SU-DHL-6 (cell line): ENCODE data around the gene SLC6A3.

Experiments
- H2AFZ ChIP-seq: fragments of 200-600 bp; sonication (generic); 2 replicates; pipeline ENCODE4 v1.6.1; 2014; ENCODE audit warnings: low read depth, mild to moderate bottlenecking, moderate library complexity, mixed read lengths, antibody characterized with exemption, low read length; ENCODE audit not compliant: severe bottlenecking
- H3F3A ChIP-seq: fragments of 200-600 bp; shearing (Covaris generic); 2 replicates; pipeline ENCODE4 v1.6.0; 2016; ENCODE audit warnings: antibody characterized with exemption, mild to moderate bottlenecking; ENCODE audit not compliant: insufficient read depth
- H3K27ac ChIP-seq: fragments of 200-600 bp; sonication (generic); 2 replicates; pipeline ENCODE4 v1.5.1; 2016; ENCODE audit warnings: low read depth, mild to moderate bottlenecking, low read length, moderate library complexity, mixed read lengths
- H3K27me3 ChIP-seq: fragments of 200-600 bp; sonication (generic), shearing (Covaris generic); 2 replicates; pipeline ENCODE4 v1.6.0; 2014; ENCODE audit warnings: mild to moderate bottlenecking, low read length
- H3K36me3 ChIP-seq: fragments of 200-600 bp; sonication (generic); 2 replicates; pipeline ENCODE4 v1.6.1; 2014; ENCODE audit warnings: mild to moderate bottlenecking, low read length, mixed read lengths
- H3K4me2 ChIP-seq: fragments of 300-600, 200-600 bp; shearing (Covaris generic), sonication (generic); 2 replicates; pipeline ENCODE4 v1.6.0; 2014; ENCODE audit warnings: low read length, low read depth, mild to moderate bottlenecking; ENCODE audit not compliant: poor library complexity, severe bottlenecking
- H3K4me3 ChIP-seq: fragments of 200-600 bp; sonication (generic); 2 replicates; pipeline ENCODE4 v1.5.1; 2014; ENCODE audit warnings: antibody characterized with exemption, low read length, mild to moderate bottlenecking, mixed read lengths; ENCODE audit not compliant: insufficient read depth, poor library complexity, severe bottlenecking
- H3K79me2 ChIP-seq: fragments of 200-600 bp; sonication (generic); 2 replicates; pipeline ENCODE4 v1.6.1; 2014; ENCODE audit warnings: mild to moderate bottlenecking, low read length, moderate library complexity; ENCODE audit not compliant: insufficient read depth
- H3K9ac ChIP-seq: fragments of 200-600 bp; sonication (generic); 2 replicates; pipeline ENCODE4 v1.7.0; 2014; ENCODE audit warnings: mild to moderate bottlenecking, low read length
- H3K9me2 ChIP-seq: fragments of 200-600 bp; sonication (generic); replicated peaks from 2 replicates; pipeline ENCODE4 v1.6.1; 2014; ENCODE audit warnings: low read length; ENCODE audit not compliant: insufficient read depth
- H3K9me3 ChIP-seq: fragments of 200-600 bp; sonication (generic); 2 replicates; pipeline ENCODE4 v1.6.1; 2014; ENCODE audit warnings: low read length, mixed read lengths; ENCODE audit not compliant: insufficient read depth
- H4K20me1 ChIP-seq: fragments of 200-600 bp; sonication (generic); 2 replicates; pipeline ENCODE4 v1.6.1; 2014; ENCODE audit warnings: low read depth, mild to moderate bottlenecking, antibody characterized with exemption, low read length, moderate library complexity, mixed read lengths
- EZH2phosphoT487 ChIP-seq: fragments of 200-600 bp; sonication (generic), shearing (Covaris generic); conservative IDR thresholded peaks from 2 replicates; pipeline ENCODE4 v1.6.1; 2018; ENCODE audit warnings: mild to moderate bottlenecking, antibody characterized with exemption, low read length, moderate library complexity, mixed read lengths
- TF ChIP-seq, protein P1 (sequence below): fragments of 200-600 bp; sonication (generic); IDR thresholded peaks from one replicate; pipeline ENCODE4 v1.5.1; 2017; ENCODE audit warnings: antibody characterized with exemption, mild to moderate bottlenecking, low read length, moderate library complexity; ENCODE audit not compliant: insufficient read depth, poor library complexity, severe bottlenecking

The SLC6A3 gene

DNA sequence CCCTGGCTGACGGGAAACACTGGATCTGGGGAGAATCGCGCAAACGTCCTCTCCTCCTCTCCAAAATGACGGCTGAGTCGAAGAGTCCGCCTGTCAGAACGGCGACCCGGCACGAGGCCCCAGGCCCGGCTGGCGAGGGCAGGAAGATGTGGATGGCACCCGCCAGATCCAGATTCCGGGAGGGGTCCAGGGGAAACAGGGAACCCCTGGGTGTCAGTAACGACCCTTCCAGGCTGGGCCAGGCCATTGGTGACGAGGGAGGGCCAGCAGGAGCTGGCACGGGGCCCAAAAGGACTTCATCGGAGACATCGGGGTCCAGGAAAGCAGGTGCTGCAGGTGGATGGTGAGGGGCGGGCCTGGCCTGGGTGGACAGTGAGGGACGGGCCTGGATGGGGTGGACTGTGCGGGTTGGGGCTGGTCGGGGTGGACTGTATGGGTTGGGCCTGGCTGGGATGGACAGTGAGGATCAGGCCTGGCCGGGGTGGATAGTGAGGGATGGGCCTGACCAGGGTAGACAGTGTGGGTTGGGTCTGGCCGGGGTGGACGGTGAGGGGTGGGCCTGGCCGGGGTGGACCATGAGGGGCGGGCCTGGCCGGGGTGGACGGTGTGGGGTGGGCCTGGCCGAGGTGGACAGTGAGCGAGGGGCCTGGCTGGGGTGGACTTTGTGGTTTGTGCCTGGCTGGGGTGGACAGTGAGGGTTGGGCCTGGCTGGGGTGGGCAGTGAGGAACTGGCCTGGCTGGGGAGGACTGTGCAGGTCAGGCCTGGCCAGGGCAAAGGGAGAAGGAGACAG is 14.0 kb downstream of the SLC6A3 start:
- H4K20me1 ChIP-seq = no peaks in the 10 kb centered on the region
- H3K9me2 ChIP-seq = no peaks in the 10 kb centered on the region
- H3K9me3 ChIP-seq = peaks cover 15% of the 10 kb centered on the region; the same call in 1 of the 2 replicates
- H3K27me3 ChIP-seq = no peaks in the 10 kb centered on the region
- H3K4me3 ChIP-seq = no peak overlapping the region
- TF ChIP-seq EZH2phosphoT487 = no peak
- TF ChIP-seq, protein P1, sequence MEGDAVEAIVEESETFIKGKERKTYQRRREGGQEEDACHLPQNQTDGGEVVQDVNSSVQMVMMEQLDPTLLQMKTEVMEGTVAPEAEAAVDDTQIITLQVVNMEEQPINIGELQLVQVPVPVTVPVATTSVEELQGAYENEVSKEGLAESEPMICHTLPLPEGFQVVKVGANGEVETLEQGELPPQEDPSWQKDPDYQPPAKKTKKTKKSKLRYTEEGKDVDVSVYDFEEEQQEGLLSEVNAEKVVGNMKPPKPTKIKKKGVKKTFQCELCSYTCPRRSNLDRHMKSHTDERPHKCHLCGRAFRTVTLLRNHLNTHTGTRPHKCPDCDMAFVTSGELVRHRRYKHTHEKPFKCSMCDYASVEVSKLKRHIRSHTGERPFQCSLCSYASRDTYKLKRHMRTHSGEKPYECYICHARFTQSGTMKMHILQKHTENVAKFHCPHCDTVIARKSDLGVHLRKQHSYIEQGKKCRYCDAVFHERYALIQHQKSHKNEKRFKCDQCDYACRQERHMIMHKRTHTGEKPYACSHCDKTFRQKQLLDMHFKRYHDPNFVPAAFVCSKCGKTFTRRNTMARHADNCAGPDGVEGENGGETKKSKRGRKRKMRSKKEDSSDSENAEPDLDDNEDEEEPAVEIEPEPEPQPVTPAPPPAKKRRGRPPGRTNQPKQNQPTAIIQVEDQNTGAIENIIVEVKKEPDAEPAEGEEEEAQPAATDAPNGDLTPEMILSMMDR = no peak
- no peak overlapping the region for H3K9ac ChIP-seq
- no peaks in the 10 kb centered on the region for H3F3A ChIP-seq
- no peaks in the 10 kb centered on the region for H3K79me2 ChIP-seq
- no peak overlapping the region for H3K27ac ChIP-seq
- no peak overlapping the region for H3K4me2 ChIP-seq
- no peaks in the 10 kb centered on the region; the same call in 1 of the 2 replicates for H3K36me3 ChIP-seq
- H2AFZ ChIP-seq = no peak overlapping the region

DNA sequence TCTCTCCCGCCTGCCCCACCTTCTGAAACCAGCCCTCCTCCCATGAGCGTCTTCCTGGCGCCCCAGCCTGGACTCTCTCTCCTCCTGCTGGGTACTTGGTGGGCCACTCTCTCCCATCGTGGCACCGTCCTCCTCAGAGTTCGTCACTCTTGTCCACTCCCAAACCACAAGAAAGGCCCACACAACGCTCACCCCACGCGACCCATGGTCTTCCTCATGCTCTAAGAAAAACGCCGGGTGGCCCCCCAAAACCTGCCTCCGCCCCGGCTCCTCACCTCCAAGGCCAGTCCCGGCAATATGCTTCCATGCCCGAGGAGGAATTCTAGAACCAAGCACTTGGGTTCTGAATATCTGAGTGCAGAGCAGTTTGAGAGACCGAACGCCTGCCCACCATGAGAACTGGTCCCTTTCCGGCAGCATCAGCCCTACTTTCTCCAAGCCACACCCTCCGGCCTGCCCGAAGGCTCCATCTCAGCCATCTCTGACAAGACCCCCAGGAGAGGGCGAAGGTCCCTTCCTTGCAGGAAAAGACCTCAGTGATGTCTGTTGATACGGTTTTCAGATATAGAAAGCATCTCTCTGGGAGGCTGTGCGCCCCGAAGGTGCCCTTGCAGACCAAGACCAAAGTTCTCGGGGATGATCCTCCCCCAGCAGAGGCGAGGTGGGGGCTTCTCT is 15.0 kb downstream of the SLC6A3 start:
- H2AFZ ChIP-seq = no peak overlapping the region
- H3K36me3 ChIP-seq = no peaks in the 10 kb centered on the region; the same call in 1 of the 2 replicates
- no peak overlapping the region for H3K4me2 ChIP-seq
- no peaks in the 10 kb centered on the region for H3K9me2 ChIP-seq
- H3K27ac ChIP-seq = no peak overlapping the region
- no peaks in the 10 kb centered on the region for H3K27me3 ChIP-seq
- no peaks in the 10 kb centered on the region for H4K20me1 ChIP-seq
- H3K79me2 ChIP-seq = no peaks in the 10 kb centered on the region
- H3K4me3 ChIP-seq = no peak overlapping the region
- no peak for TF ChIP-seq EZH2phosphoT487
- TF ChIP-seq, protein P1 = no peak
- peaks cover 15% of the 10 kb centered on the region; the same call in 1 of the 2 replicates for H3K9me3 ChIP-seq
- H3F3A ChIP-seq = no peaks in the 10 kb centered on the region
- no peak overlapping the region for H3K9ac ChIP-seq

DNA sequence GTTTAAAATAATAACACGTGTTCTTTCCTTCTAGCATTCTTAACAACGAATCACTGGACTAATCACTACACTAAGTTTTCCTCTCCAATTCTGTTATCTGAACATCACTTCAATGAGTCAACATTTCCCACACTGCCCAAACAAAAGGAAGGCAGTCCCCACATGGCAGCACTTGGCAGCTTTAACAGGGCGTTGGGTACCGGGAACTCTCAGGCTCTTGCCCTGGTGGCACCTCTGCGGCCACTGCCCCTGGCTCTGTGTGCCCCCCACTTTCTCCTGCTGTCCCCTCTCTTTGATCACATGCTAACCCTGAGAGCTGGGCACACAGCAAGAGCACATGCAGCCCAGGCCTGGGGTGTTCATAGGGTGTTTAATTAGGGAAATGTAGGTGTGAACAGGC is 15.7 kb downstream of the SLC6A3 start:
- Histone ChIP-seq H3K27ac (no peak overlapping the region), H3K9me3 (peaks cover 15% of the 10 kb centered on the region; the same call in 1 of the 2 replicates), H3K79me2 (no peaks in the 10 kb centered on the region), H3K4me2 (no peak overlapping the region), H3K9me2 (no peaks in the 10 kb centered on the region), H3K4me3 (no peak overlapping the region), H3K36me3 (no peaks in the 10 kb centered on the region; the same call in 1 of the 2 replicates), H4K20me1 (no peaks in the 10 kb centered on the region), H3K9ac (no peak overlapping the region), H3F3A (no peaks in the 10 kb centered on the region), H2AFZ (no peak overlapping the region), H3K27me3 (no peaks in the 10 kb centered on the region)
- TF ChIP-seq, protein P1 = no peak
- TF ChIP-seq EZH2phosphoT487 = no peak
